ENCODE results near the gene PRDX5.

DNA sequence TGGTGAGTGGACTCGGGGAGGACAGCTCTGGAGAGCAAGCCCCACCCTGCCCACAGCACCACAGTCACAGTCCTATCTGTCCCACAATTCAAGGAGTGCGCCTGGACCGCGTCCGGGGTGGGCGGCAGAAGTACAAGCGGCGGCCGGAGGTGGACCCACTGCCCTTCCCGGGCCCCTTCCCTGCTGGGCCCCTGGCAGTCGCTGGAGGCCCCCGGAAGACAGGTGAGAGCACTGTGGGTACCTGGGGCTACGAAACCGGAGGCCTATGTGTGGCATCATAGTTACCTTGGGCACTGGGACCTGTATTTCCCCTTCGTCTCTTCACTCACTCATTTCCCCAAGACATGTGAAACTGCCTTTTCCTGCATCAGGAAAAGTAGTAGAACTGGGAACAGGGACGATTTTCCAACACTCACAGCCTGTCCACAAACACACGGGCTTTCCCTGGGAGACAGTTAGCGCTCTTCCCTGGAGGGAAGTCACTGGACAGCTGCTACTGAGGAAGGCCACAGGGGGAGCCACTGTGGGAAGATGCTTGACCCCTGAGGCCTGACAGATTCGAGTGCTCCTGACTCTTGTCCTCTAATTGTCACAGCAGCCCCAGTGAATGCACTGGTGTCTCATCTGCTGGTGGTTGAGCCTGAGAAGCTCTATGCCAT is 3.6 kb upstream of the PRDX5 start:
- TF ChIP-seq EP300 (IDR thresholded peaks at IDR 0.05; ENCODE audit: borderline replicate concordance) (no peak), YY1 (IDR thresholded peaks at IDR 0.05; ENCODE audit: low read depth) (no peak), CREB1 (IDR thresholded peaks at IDR 0.05; ENCODE audit: low read depth) (no peak), TAF1 (IDR thresholded peaks at IDR 0.05; ENCODE audit: low read depth) (no peak), RAD21 (IDR thresholded peaks at IDR 0.05; ENCODE audit: low read depth) (no peak), CEBPB (IDR thresholded peaks at IDR 0.05) (no peak), TEAD4 (IDR thresholded peaks at IDR 0.05) (no peak), FOXM1 (IDR thresholded peaks at IDR 0.05; ENCODE audit: borderline replicate concordance, low read depth) (no peak), NFIC (IDR thresholded peaks at IDR 0.05) (no peak)
- TF ChIP-seq, protein P1, sequence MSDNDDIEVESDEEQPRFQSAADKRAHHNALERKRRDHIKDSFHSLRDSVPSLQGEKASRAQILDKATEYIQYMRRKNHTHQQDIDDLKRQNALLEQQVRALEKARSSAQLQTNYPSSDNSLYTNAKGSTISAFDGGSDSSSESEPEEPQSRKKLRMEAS (IDR thresholded peaks at IDR 0.05): no peak
- TF ChIP-seq, protein P2, sequence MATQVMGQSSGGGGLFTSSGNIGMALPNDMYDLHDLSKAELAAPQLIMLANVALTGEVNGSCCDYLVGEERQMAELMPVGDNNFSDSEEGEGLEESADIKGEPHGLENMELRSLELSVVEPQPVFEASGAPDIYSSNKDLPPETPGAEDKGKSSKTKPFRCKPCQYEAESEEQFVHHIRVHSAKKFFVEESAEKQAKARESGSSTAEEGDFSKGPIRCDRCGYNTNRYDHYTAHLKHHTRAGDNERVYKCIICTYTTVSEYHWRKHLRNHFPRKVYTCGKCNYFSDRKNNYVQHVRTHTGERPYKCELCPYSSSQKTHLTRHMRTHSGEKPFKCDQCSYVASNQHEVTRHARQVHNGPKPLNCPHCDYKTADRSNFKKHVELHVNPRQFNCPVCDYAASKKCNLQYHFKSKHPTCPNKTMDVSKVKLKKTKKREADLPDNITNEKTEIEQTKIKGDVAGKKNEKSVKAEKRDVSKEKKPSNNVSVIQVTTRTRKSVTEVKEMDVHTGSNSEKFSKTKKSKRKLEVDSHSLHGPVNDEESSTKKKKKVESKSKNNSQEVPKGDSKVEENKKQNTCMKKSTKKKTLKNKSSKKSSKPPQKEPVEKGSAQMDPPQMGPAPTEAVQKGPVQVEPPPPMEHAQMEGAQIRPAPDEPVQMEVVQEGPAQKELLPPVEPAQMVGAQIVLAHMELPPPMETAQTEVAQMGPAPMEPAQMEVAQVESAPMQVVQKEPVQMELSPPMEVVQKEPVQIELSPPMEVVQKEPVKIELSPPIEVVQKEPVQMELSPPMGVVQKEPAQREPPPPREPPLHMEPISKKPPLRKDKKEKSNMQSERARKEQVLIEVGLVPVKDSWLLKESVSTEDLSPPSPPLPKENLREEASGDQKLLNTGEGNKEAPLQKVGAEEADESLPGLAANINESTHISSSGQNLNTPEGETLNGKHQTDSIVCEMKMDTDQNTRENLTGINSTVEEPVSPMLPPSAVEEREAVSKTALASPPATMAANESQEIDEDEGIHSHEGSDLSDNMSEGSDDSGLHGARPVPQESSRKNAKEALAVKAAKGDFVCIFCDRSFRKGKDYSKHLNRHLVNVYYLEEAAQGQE (IDR thresholded peaks at IDR 0.05; ENCODE audit: low read depth): no peak
